ENCODE data around the gene RPS16. TPM values are rescaled to one million over a fixed set of nuclear protein-coding genes. Genes with fewer than 3 reads are reported as not detected.

RPS16 gene
- total and polyA plus RNA-seq, 7 experiments from 2014 or later, result 2,281 to 4,335 (median 3,122) TPM

DNA sequence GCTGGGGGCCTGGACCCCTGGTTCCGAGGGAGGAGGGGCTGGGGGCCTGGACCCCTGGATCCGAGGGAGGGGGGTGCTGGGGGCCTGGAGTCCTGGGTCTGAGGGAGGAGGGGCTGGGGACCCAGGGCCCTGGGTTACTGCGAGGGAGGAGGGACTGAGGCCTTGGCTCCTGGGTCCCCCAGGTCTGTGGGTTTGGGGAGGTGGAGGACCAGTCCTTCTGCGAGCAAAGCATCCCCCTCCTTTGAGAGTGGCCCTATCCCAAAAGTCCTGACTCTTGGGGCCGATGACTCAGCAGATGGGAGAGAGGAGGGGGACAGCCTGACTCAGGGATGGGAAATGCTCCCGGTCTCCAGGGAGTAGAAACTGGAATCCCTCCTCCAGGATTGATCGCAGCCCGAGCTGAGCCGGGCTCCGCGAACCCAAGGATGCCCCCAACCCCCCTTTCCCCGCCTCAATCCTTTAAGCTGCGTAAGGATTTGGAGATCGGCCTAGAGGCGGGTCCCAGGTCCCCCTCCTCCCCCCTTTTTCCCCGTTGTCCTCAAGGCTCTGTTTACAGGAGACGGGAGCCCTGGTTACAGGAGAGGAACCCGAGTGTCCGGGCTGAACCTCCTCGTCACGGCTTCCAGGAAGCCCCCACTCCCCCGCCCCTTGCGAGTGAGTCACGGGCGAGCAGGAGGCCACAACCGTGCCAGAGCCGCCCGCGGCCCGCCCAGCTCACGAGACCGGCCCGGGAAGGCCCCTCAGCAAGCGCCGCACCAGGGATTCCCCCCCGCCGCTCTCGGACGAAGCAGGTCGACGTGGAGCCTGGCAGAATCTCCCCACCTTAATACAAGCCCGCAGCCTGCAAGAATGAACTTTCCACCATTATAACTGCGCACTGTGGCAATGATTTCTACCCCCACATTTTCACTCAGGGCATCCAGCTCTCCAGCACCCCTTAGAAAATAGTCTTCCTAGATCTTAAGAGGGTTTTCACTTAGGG lies 32.1 kb downstream of the RPS16 start:
- no peaks in the 10 kb centered on the region for H3K9me3 ChIP-seq (ENCODE audit: control insufficient read depth in 2 of 3, low read length in 3 of 3)
- peak overlapping the region; percentile 100 for H3K27ac ChIP-seq (ENCODE audit: low read depth, low read length)
- Mint-ChIP-seq H3K27me3 (peaks cover 0 to 3% (median 0%) of the 10 kb centered on the region in 5 donors), H3K9me3 (peaks cover 0 to 12% (median 0%) of the 10 kb centered on the region in 11 donors), H3K36me3 (peaks cover 9 to 20% (median 13%) of the 10 kb centered on the region in 5 donors), H3K27ac (peak overlapping the region; percentile 87 to 99 (median 96)), H3K4me1 (peaks cover 33 to 72% (median 58%) of the 10 kb centered on the region in 7 donors), H3K4me3 (peak overlapping the region; percentile 63 to 99 (median 86))
- H3K4me1 ChIP-seq (ENCODE audit: control insufficient read depth in 2 of 2, insufficient read depth in 2 of 2, low read length in 2 of 2), result peaks cover 36 to 60% of the 10 kb centered on the region in 2 donors
- no peaks in the 10 kb centered on the region for H3K27me3 ChIP-seq (ENCODE audit: control insufficient read depth in 2 of 2, insufficient read depth in 2 of 2, low read length in 2 of 2)
- ChIA-PET CTCF (no interaction called here), POLR2A (interaction anchor here (0.7 to 10.1 kb wide), 12 partner anchors 8 to 275 kb away, joined by 3 to 250 read pairs (median 6); partner anchors contain the start of genes GMFG, MED29, PAF1 and PLEKHG2)
- peaks cover 10 to 20% (median 10%) of the 10 kb centered on the region in 3 experiments for H3K36me3 ChIP-seq (ENCODE audit: control insufficient read depth in 2 of 3, insufficient read depth in 3 of 3, low read length in 3 of 3)
- H3K4me3 ChIP-seq (ENCODE audit: low read length), result peak overlapping the region; percentile 88
- ATAC-seq (peak; percentile 57), DNase-seq (peak; percentile 71 to 98 (median 81))
- intact Hi-C loops (cut with micrococcal nuclease), result loop anchor here in 1 of 2 donors (2.0 kb wide), 1 partner anchor 553 kb away; no protein-coding TSS in a partner anchor

DNA sequence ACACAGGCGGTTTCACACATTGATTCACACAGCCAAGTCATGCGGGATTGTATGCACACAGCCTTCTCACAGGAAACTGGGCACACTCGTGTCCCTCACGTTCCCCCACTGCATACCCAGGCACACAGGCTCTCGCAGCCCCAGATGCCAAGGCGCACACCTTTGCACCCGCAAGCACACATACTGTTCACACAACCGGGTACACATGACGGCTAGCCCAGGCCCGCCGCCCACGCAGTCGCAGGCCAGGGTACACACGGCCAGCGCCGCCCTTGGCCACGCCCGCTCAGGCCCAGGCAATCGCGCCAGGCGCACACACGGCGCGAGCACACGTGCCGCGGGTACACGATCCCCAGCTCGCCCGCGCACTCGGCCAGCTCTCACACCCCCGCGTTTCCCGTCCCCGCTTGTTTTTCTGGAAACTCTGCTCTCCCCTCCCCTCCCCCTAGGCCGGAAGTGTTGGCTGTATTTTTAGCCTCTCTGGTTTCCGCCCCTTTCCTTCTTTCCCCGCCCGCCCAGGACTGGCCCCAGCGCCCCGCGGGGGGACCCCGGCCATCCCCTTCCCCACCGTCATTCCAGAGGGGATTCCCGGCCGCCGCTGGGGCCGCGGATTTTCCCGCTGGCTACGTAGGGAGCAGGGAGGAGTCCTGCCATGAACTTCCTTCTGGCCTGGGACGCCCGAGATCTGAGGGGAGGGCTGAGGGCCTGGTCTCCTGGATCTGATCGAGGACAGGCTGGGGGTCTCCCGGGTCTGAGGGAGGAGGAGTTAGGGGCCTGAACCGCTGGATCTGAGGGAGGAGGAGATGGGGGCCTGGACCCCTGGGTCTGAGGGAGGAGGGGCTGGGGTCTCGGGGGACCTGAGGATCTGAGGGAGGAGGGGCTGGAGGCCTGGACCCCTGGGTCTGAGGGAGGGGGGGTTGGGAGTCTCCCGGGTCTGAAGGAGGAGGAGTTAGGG lies 33.1 kb downstream of the RPS16 start:
- H3K4me1 Mint-ChIP-seq, result peaks cover 40 to 73% (median 66%) of the 10 kb centered on the region in 7 donors
- H3K27me3 ChIP-seq (ENCODE audit: control insufficient read depth in 2 of 2, insufficient read depth in 2 of 2, low read length in 2 of 2), result no peaks in the 10 kb centered on the region
- H3K27ac Mint-ChIP-seq, result peak overlapping the region; percentile 87 to 99 (median 97)
- ChIA-PET CTCF (interaction anchor here (2.5 to 7.4 kb wide), 2 partner anchors 9 to 12 kb away, joined by 6 to 121 read pairs; partner anchors contain the start of genes MED29, PAF1 and PLEKHG2), POLR2A (interaction anchor here (0.7 to 10.1 kb wide), 12 partner anchors 9 to 1288 kb away, joined by 3 to 250 read pairs (median 8); partner anchors contain the start of genes GMFG, MED29, PAF1 and PLEKHG2)
- peaks cover 0 to 3% (median 0%) of the 10 kb centered on the region in 5 donors for H3K27me3 Mint-ChIP-seq
- H3K36me3 Mint-ChIP-seq, result peaks cover 0 to 14% (median 4%) of the 10 kb centered on the region in 5 donors
- DNase-seq (peak; percentile 57 to 89 (median 81)), ATAC-seq (peak; percentile 4)
- H3K4me3 Mint-ChIP-seq, result peak overlapping the region; percentile 63 to 99 (median 86)
- H3K9me3 Mint-ChIP-seq, result peaks cover 0 to 10% (median 0%) of the 10 kb centered on the region in 11 donors
- H3K36me3 ChIP-seq (ENCODE audit: control insufficient read depth in 2 of 3, insufficient read depth in 3 of 3, low read length in 3 of 3), result peaks cover under 1 to 10% (median under 1%) of the 10 kb centered on the region in 3 experiments
- H3K27ac ChIP-seq (ENCODE audit: low read depth, low read length), result peak overlapping the region; percentile 100
- peak overlapping the region; percentile 88 for H3K4me3 ChIP-seq (ENCODE audit: low read length)
- H3K4me1 ChIP-seq (ENCODE audit: control insufficient read depth in 2 of 2, insufficient read depth in 2 of 2, low read length in 2 of 2), result peaks cover 44 to 65% of the 10 kb centered on the region in 2 donors
- no peaks in the 10 kb centered on the region for H3K9me3 ChIP-seq (ENCODE audit: control insufficient read depth in 2 of 3, low read length in 3 of 3)
- intact Hi-C loops (cut with micrococcal nuclease), result loop anchor here (1.0 to 2.0 kb wide), 3 partner anchors 10 to 552 kb away; partner anchors contain the start of genes MED29 (in 2 of the 2), PAF1 (in 2 of the 2) and PLEKHG2 (in 1 of the 2)

GRCh38 chr19:39401549-39402345 lies 34.0 kb downstream of the RPS16 start:
- H3K4me3 ChIP-seq (ENCODE audit: low read length), result peak overlapping the region; percentile 88
- DNase-seq, result peak; percentile 53 to 91 (median 78)
- H3K27me3 ChIP-seq (ENCODE audit: control insufficient read depth in 2 of 2, insufficient read depth in 2 of 2, low read length in 2 of 2), result no peaks in the 10 kb centered on the region
- Mint-ChIP-seq H3K36me3 (peaks cover 0 to 10% (median 3%) of the 10 kb centered on the region in 5 donors), H3K4me3 (peak overlapping the region; percentile 63 to 99 (median 84)), H3K27me3 (peaks cover 0 to 3% (median 0%) of the 10 kb centered on the region in 5 donors), H3K9me3 (peaks cover 0 to 4% (median 0%) of the 10 kb centered on the region in 11 donors), H3K4me1 (peaks cover 41 to 79% (median 66%) of the 10 kb centered on the region in 7 donors), H3K27ac (peak overlapping the region; percentile 87 to 99 (median 97))
- intact Hi-C loops (cut with micrococcal nuclease), result loop anchor here (1.0 to 2.0 kb wide), 3 partner anchors 10 to 551 kb away; partner anchors contain the start of genes MED29 (in 2 of the 2), PAF1 (in 2 of the 2) and PLEKHG2 (in 1 of the 2)
- ATAC-seq, result peak; percentile 58
- no peaks in the 10 kb centered on the region for H3K9me3 ChIP-seq (ENCODE audit: control insufficient read depth in 2 of 3, low read length in 3 of 3)
- peak overlapping the region; percentile 100 for H3K27ac ChIP-seq (ENCODE audit: low read depth, low read length)
- H3K36me3 ChIP-seq (ENCODE audit: control insufficient read depth in 2 of 3, insufficient read depth in 3 of 3, low read length in 3 of 3), result peaks cover 0 to 8% (median 7%) of the 10 kb centered on the region in 3 experiments
- ChIA-PET POLR2A (interaction anchor here (0.6 to 10.1 kb wide), 14 partner anchors 6 to 1289 kb away, joined by 3 to 250 read pairs (median 7); partner anchors contain the start of genes GMFG, MED29, PAF1 and PLEKHG2), CTCF (interaction anchor here (0.7 to 7.4 kb wide), 5 partner anchors 9 to 165 kb away, joined by 3 to 121 read pairs (median 3); partner anchors contain the start of genes MED29, PAF1 and PLEKHG2)
- H3K4me1 ChIP-seq (ENCODE audit: control insufficient read depth in 2 of 2, insufficient read depth in 2 of 2, low read length in 2 of 2), result peaks cover 52 to 65% of the 10 kb centered on the region in 2 donors

- Mint-ChIP-seq H3K36me3 (peaks cover 0 to 10% (median 3%) of the 10 kb centered on the region in 5 donors), H3K4me3 (peak overlapping the region; percentile 63 to 99 (median 84)), H3K27me3 (peaks cover 0 to 3% (median 0%) of the 10 kb centered on the region in 5 donors), H3K4me1 (peaks cover 36 to 76% (median 63%) of the 10 kb centered on the region in 7 donors), H3K9me3 (peaks cover 0 to under 1% (median 0%) of the 10 kb centered on the region in 11 donors), H3K27ac (peak overlapping the region; percentile 87 to 99 (median 97))
- POLR2A ChIA-PET, result interaction anchor here (0.6 to 10.1 kb wide), 12 partner anchors 7 to 279 kb away, joined by 3 to 250 read pairs (median 10); partner anchors contain the start of genes GMFG, MED29, PAF1 and PLEKHG2
- peak overlapping the region; percentile 13 for H3K4me3 ChIP-seq (ENCODE audit: low read length)
- DNase-seq (no peak), ATAC-seq (no peak)
- intact Hi-C loops (cut with micrococcal nuclease), result no loop called here
- peaks cover 52 to 64% of the 10 kb centered on the region in 2 donors for H3K4me1 ChIP-seq (ENCODE audit: control insufficient read depth in 2 of 2, insufficient read depth in 2 of 2, low read length in 2 of 2)
- H3K36me3 ChIP-seq (ENCODE audit: control insufficient read depth in 2 of 3, insufficient read depth in 3 of 3, low read length in 3 of 3), result peaks cover 0 to 8% (median 7%) of the 10 kb centered on the region in 3 experiments
- no peaks in the 10 kb centered on the region for H3K9me3 ChIP-seq (ENCODE audit: control insufficient read depth in 2 of 3, low read length in 3 of 3)
- CTCF ChIA-PET, result interaction anchor here (0.7 to 7.4 kb wide), 6 partner anchors 8 to 164 kb away, joined by 3 to 121 read pairs (median 4); partner anchors contain the start of genes MED29, PAF1 and PLEKHG2
- no peaks in the 10 kb centered on the region for H3K27me3 ChIP-seq (ENCODE audit: control insufficient read depth in 2 of 2, insufficient read depth in 2 of 2, low read length in 2 of 2)
- H3K27ac ChIP-seq (ENCODE audit: low read depth, low read length), result peak overlapping the region; percentile 100
Observed at GRCh38 chr19:39401070-39401548, 34.6 kb downstream of the RPS16 start.
